SK-N-MC (cell line): Measurements from ENCODE around the gene RGL1.

Experiments
- EZH2 ChIP-seq: fragments of 200-600 bp; sonication (generic); IDR thresholded peaks from one replicate; pipeline ENCODE4 v1.6.1; 2017; ENCODE audit warnings: antibody characterized with exemption
- POLR2AphosphoS5 ChIP-seq: IDR thresholded peaks from 2 replicates; pipeline ENCODE4 v1.6.1; 2012; ENCODE audit warnings: mild to moderate bottlenecking, low read depth, low read length, borderline replicate concordance

DNA sequence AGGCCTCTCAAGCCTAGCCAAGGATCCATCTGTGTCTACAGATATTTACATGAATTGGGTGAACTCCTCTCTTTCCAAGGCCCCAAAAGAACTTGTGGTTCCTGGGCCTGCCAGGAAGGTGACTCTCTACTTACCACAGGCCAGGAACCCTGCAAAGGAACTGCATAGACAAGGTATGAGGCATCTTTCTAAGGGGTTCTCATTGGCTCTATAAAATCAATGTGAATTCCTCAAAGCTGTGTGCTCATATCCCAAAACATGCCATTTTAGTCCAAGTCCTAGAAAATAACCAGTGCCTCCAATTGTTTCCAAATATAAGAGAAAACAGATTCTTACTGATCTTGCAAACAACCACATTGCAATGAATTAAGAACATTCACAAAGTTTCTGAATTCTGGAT is 39.9 kb upstream of the RGL1 start:
- no peak for TF ChIP-seq EZH2
- TF ChIP-seq POLR2AphosphoS5, result no peak
